ENCODE measurements around the gene MTMR3. TPM values are rescaled to one million over a fixed set of nuclear protein-coding genes. Genes with fewer than 3 reads are reported as not detected.

Gene MTMR3
- total RNA-seq, 2 experiments from 2014 or later, result 57.8 to 60.6 TPM

DNA sequence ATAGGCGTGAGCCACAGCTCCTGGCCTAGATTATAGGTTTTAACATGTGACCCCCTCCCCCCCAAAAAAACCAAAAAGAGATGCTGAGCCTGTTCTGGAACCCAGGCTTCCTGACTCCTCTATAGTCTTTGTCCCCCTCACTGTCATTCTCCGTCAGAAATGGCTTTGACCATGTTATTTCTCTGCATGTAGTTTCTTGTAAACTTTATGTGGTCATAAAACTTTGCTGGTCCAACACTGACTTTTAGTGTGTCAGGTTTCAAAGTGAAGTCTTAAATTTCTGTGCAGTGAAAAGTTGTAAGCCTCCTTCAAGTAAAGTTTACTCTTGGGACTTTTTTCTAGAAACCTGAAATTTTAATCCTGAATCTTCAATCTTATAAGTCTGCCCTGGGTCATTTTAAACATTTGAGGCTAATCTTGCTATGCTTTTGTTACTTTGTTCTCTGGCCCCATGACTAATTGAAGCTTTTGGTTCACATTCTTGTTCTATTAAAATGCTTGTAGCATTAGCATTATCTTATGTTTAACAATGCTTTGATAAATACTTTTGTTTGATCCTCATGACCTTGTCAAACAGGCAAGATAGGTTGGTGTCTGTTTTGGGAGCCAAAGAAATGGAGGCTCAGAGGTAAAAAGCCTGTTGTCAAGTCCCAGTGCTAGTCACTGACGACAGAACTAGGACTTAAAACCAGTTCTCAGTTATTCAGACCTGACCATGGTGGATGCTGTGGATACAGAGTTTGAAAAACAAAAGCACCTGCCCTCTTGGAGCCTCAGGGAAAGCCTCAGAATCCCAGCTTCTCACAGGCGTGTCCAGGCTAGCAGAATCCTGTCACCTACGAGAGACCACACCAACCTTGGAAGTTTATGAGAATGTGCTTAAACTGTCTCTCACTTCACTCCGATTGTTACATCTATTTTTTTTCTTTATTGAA is 109.6 kb downstream of the MTMR3 start:
- peaks cover 44% of the 10 kb centered on the region for H3K36me3 ChIP-seq (ENCODE audit: insufficient read depth, low read length)
- H3K36me3 Mint-ChIP-seq (ENCODE audit: low read depth), result peaks cover 83% of the 10 kb centered on the region

GRCh38 chr22:29994027-29994715 is 111.2 kb downstream of the MTMR3 start:
- intact Hi-C loops (cut with DNase I, micrococcal nuclease), result no loop called here
- Histone ChIP-seq H3K4me1 (ENCODE audit: insufficient read depth, low read length) (no peaks in the 10 kb centered on the region), H3K27ac (ENCODE audit: low read depth in 1 of 2, low read length in 2 of 2) (no peak overlapping the region), H3K27me3 (ENCODE audit: control insufficient read depth in 1 of 2, insufficient read depth in 2 of 2, low read length in 2 of 2) (no peaks in the 10 kb centered on the region), H3K36me3 (ENCODE audit: insufficient read depth, low read length) (peaks cover 43% of the 10 kb centered on the region), H3K9me3 (ENCODE audit: control insufficient read depth in 1 of 2, insufficient read depth in 1 of 2, low read length in 2 of 2) (no peaks in the 10 kb centered on the region), H3K4me3 (ENCODE audit: low read length) (no peak overlapping the region)
- Mint-ChIP-seq H3K4me1 (ENCODE audit: low read depth) (peaks cover 4% of the 10 kb centered on the region), H3K4me3 (no peak overlapping the region), H3K9me3 (no peaks in the 10 kb centered on the region), H3K27me3 (no peaks in the 10 kb centered on the region), H3K36me3 (ENCODE audit: low read depth) (peaks cover 82% of the 10 kb centered on the region), H3K27ac (peak overlapping the region; percentile 64)
- CTCF ChIA-PET, result interaction anchor here (3.3 kb wide), 1 partner anchor 11 kb away, joined by 23 read pairs; no protein-coding TSS in a partner anchor
- no peak for TF ChIP-seq CTCF (IDR thresholded peaks at IDR 0.05)
- peak; percentile 24 for ATAC-seq (ENCODE audit: poor library complexity)
- POLR2A ChIA-PET, result no interaction called here
- DNase-seq, result no peak

More for the DNA sequence above, 109.6 kb downstream of the MTMR3 start:
- no peak for TF ChIP-seq CTCF (IDR thresholded peaks at IDR 0.05)
- ChIA-PET CTCF (interaction anchor here (1.1 kb wide), 1 partner anchor 12 kb away, joined by 3 read pairs; no protein-coding TSS in a partner anchor), POLR2A (no interaction called here)
- H3K4me1 Mint-ChIP-seq (ENCODE audit: low read depth), result peaks cover 4% of the 10 kb centered on the region
- no peak for ATAC-seq (ENCODE audit: poor library complexity)
- H3K27ac Mint-ChIP-seq, result no peak overlapping the region
- no peaks in the 10 kb centered on the region for H3K27me3 ChIP-seq (ENCODE audit: control insufficient read depth in 1 of 2, insufficient read depth in 2 of 2, low read length in 2 of 2)
- no peak overlapping the region for H3K27ac ChIP-seq (ENCODE audit: low read depth in 1 of 2, low read length in 2 of 2)
- H3K4me3 ChIP-seq (ENCODE audit: low read length), result no peak overlapping the region
- no peak for DNase-seq
- H3K4me3 Mint-ChIP-seq, result no peak overlapping the region
- no peaks in the 10 kb centered on the region for H3K27me3 Mint-ChIP-seq
- H3K9me3 Mint-ChIP-seq, result no peaks in the 10 kb centered on the region
- no peaks in the 10 kb centered on the region for H3K9me3 ChIP-seq (ENCODE audit: control insufficient read depth in 1 of 2, insufficient read depth in 1 of 2, low read length in 2 of 2)
- intact Hi-C loops (cut with DNase I, micrococcal nuclease), result no loop called here
- H3K4me1 ChIP-seq (ENCODE audit: insufficient read depth, low read length), result no peaks in the 10 kb centered on the region

GRCh38 chr22:29994943-29995342 is 112.0 kb downstream of the MTMR3 start:
- TF ChIP-seq CTCF (IDR thresholded peaks at IDR 0.05), result no peak
- no peaks in the 10 kb centered on the region for H3K4me1 ChIP-seq (ENCODE audit: insufficient read depth, low read length)
- H3K4me1 Mint-ChIP-seq (ENCODE audit: low read depth), result peaks cover 4% of the 10 kb centered on the region
- peak overlapping the region; percentile 64 for H3K27ac Mint-ChIP-seq
- H3K27me3 ChIP-seq (ENCODE audit: control insufficient read depth in 1 of 2, insufficient read depth in 2 of 2, low read length in 2 of 2), result no peaks in the 10 kb centered on the region
- intact Hi-C loops (cut with DNase I, micrococcal nuclease), result no loop called here
- H3K9me3 Mint-ChIP-seq, result no peaks in the 10 kb centered on the region
- ATAC-seq (ENCODE audit: poor library complexity) (no peak), DNase-seq (no peak)
- H3K27me3 Mint-ChIP-seq, result no peaks in the 10 kb centered on the region
- POLR2A ChIA-PET, result no interaction called here
- H3K36me3 ChIP-seq (ENCODE audit: insufficient read depth, low read length), result peaks cover 39% of the 10 kb centered on the region
- CTCF ChIA-PET, result interaction anchor here (3.3 kb wide), 1 partner anchor 11 kb away, joined by 23 read pairs; no protein-coding TSS in a partner anchor
- peaks cover 76% of the 10 kb centered on the region for H3K36me3 Mint-ChIP-seq (ENCODE audit: low read depth)
- no peak overlapping the region for H3K27ac ChIP-seq (ENCODE audit: low read depth in 1 of 2, low read length in 2 of 2)
- no peak overlapping the region for H3K4me3 Mint-ChIP-seq
- H3K9me3 ChIP-seq (ENCODE audit: control insufficient read depth in 1 of 2, insufficient read depth in 1 of 2, low read length in 2 of 2), result no peaks in the 10 kb centered on the region
- H3K4me3 ChIP-seq (ENCODE audit: low read length), result no peak overlapping the region

All from CD4-positive, alpha-beta T cell (primary cell).